NCI-H526 (cell line): ENCODE data around the gene GRIA1.
A peak's percentile ranks its signal among the peaks of the same experiment; 100 is the strongest.

Source experiments
- DNase-seq, 2 experiments: peaks; one replicate each; lab custom pipeline; 2025; lab: John Stamatoyannopoulos, UW

GRIA1 gene

GRCh38 chr5:153780876-153781705, 290.6 kb downstream of the GRIA1 start:
- DNase-seq = peak; percentile 59 to 73

- no peak for DNase-seq
Observed at GRCh38 chr5:153782589-153783361, 292.3 kb downstream of the GRIA1 start.

GRCh38 chr5:153783362-153783658, 292.8 kb downstream of the GRIA1 start:
- DNase-seq = no peak

GRCh38 chr5:153784277-153784676, 293.8 kb downstream of the GRIA1 start:
- DNase-seq = no peak

- no peak for DNase-seq
Observed at GRCh38 chr5:153791339-153791738, 300.9 kb downstream of the GRIA1 start.

GRCh38 chr5:153792305-153792704, 301.8 kb downstream of the GRIA1 start:
- no peak for DNase-seq

- no peak for DNase-seq
Observed at GRCh38 chr5:153793699-153794098, 303.2 kb downstream of the GRIA1 start.

GRCh38 chr5:153794327-153794726, 303.9 kb downstream of the GRIA1 start:
- DNase-seq = no peak

- no peak for DNase-seq
Observed at GRCh38 chr5:153796527-153796926, 306.1 kb downstream of the GRIA1 start.

GRCh38 chr5:153797484-153797883, 307.0 kb downstream of the GRIA1 start:
- peak; percentile 9 to 34 for DNase-seq

GRCh38 chr5:153798830-153799229, 308.4 kb downstream of the GRIA1 start:
- no peak for DNase-seq

GRCh38 chr5:153799466-153799865, 309.0 kb downstream of the GRIA1 start:
- no peak for DNase-seq

GRCh38 chr5:153802050-153802821, 311.8 kb downstream of the GRIA1 start:
- no peak for DNase-seq

- no peak for DNase-seq
Observed at GRCh38 chr5:153807801-153808200, 317.3 kb downstream of the GRIA1 start.

- DNase-seq = no peak
Observed at GRCh38 chr5:153809166-153809565, 318.7 kb downstream of the GRIA1 start.

GRCh38 chr5:153813901-153814300, 323.4 kb downstream of the GRIA1 start:
- DNase-seq = no peak

- DNase-seq = no peak
Observed at GRCh38 chr5:153816870-153817269, 326.4 kb downstream of the GRIA1 start.

GRCh38 chr5:153818626-153819025, 328.2 kb downstream of the GRIA1 start:
- DNase-seq = no peak

- DNase-seq = no peak
Observed at GRCh38 chr5:153823036-153823435, 332.6 kb downstream of the GRIA1 start.

- no peak for DNase-seq
Observed at GRCh38 chr5:153824909-153825308, 334.4 kb downstream of the GRIA1 start.

GRCh38 chr5:153827397-153827796, 336.9 kb downstream of the GRIA1 start:
- peak in 1 of 2 experiments; percentile 57 for DNase-seq

- DNase-seq = no peak
Observed at GRCh38 chr5:153829510-153830065, 339.1 kb downstream of the GRIA1 start.
